Glutamatergic neuron (in vitro differentiated cells): ENCODE results near the gene ERRFI1. TPM values are rescaled to one million over a fixed set of nuclear protein-coding genes. Genes with fewer than 3 reads are reported as not detected.

Experiments used
- DNase-seq: peaks from one replicate; pipeline ENCODE4 v3.0.0; 2022
- H3K27ac Mint-ChIP-seq: one replicate; pipeline ENCODE4 v1.8.0; 2020; ENCODE audit warnings: mild to moderate bottlenecking, mixed read lengths, inconsistent platforms; ENCODE audit not compliant: unreplicated experiment
- H3K27me3 Mint-ChIP-seq: one replicate; pipeline ENCODE4 v1.8.0; 2020; ENCODE audit warnings: mild to moderate bottlenecking, moderate library complexity, mixed read lengths, inconsistent platforms; ENCODE audit not compliant: unreplicated experiment
- H3K36me3 Mint-ChIP-seq: one replicate; pipeline ENCODE4 v1.8.0; 2020; ENCODE audit warnings: mild to moderate bottlenecking, mixed read lengths, inconsistent platforms; ENCODE audit not compliant: unreplicated experiment
- H3K4me1 Mint-ChIP-seq: one replicate; pipeline ENCODE4 v1.8.0; 2020; ENCODE audit warnings: mild to moderate bottlenecking, low read depth, mixed read lengths, inconsistent platforms; ENCODE audit not compliant: unreplicated experiment
- H3K4me3 Mint-ChIP-seq: one replicate; pipeline ENCODE4 v1.8.0; 2020; ENCODE audit warnings: mild to moderate bottlenecking, mixed read lengths, inconsistent platforms; ENCODE audit not compliant: unreplicated experiment
- H3K9me3 Mint-ChIP-seq: one replicate; pipeline ENCODE4 v1.8.0; 2020; ENCODE audit warnings: mild to moderate bottlenecking, moderate library complexity, mixed read lengths, inconsistent platforms; ENCODE audit not compliant: unreplicated experiment
- total RNA-seq: library from RNA; stranded (reverse); fragmentation: NEBNext Ultra II Directional; extraction: Animal tissue kit (Norgen Biotek cat#: 25700); gene quantifications from one replicate; pipeline ENCODE4 v1.2.1, GENCODE V29; 2021; ENCODE audit not compliant: unreplicated experiment
- TF ChIP-seq, protein P1 (sequence below): fragments of 200-600 bp; sonication (generic); IDR thresholded peaks from one replicate; pipeline ENCODE4 v1.5.0; 2021; ENCODE audit not compliant: partially characterized antibody, unreplicated experiment

ERRFI1 gene
- total RNA-seq, 1 donor from 2014 or later = 11.8 TPM

DNA sequence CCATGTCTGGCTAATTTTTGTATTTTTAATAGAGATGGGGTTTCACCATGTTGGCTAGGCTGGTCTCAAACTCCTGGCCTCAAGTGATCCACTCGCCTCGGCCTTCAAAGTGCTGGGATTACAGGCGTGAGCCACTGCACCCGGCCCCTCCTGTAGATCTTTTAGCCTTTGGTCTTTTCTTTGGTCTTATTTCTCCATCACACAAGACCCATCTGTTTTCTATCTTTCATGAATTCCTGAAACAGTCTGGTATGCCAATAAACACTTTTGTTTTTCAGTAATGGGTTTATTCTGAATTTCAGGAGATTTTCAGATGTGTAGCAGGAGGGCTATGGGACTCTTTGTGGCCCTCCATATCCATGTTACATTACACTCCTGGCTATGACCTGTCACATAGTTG, 23.2 kb downstream of the ERRFI1 start:
- no peak for DNase-seq
- Mint-ChIP-seq H3K9me3 (peaks cover 3% of the 10 kb centered on the region), H3K4me3 (no peak overlapping the region), H3K27ac (no peak overlapping the region), H3K27me3 (no peaks in the 10 kb centered on the region), H3K36me3 (no peaks in the 10 kb centered on the region), H3K4me1 (no peaks in the 10 kb centered on the region)
- TF ChIP-seq, protein P1, sequence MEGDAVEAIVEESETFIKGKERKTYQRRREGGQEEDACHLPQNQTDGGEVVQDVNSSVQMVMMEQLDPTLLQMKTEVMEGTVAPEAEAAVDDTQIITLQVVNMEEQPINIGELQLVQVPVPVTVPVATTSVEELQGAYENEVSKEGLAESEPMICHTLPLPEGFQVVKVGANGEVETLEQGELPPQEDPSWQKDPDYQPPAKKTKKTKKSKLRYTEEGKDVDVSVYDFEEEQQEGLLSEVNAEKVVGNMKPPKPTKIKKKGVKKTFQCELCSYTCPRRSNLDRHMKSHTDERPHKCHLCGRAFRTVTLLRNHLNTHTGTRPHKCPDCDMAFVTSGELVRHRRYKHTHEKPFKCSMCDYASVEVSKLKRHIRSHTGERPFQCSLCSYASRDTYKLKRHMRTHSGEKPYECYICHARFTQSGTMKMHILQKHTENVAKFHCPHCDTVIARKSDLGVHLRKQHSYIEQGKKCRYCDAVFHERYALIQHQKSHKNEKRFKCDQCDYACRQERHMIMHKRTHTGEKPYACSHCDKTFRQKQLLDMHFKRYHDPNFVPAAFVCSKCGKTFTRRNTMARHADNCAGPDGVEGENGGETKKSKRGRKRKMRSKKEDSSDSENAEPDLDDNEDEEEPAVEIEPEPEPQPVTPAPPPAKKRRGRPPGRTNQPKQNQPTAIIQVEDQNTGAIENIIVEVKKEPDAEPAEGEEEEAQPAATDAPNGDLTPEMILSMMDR = no peak

GRCh38 chr1:8002329-8002910, 23.7 kb downstream of the ERRFI1 start:
- H3K9me3 Mint-ChIP-seq = peaks cover 5% of the 10 kb centered on the region
- no peak overlapping the region for H3K27ac Mint-ChIP-seq
- no peaks in the 10 kb centered on the region for H3K4me1 Mint-ChIP-seq
- no peak for DNase-seq
- TF ChIP-seq, protein P1 = no peak
- no peaks in the 10 kb centered on the region for H3K27me3 Mint-ChIP-seq
- no peaks in the 10 kb centered on the region for H3K36me3 Mint-ChIP-seq
- H3K4me3 Mint-ChIP-seq = no peak overlapping the region

- Mint-ChIP-seq H3K27me3 (peaks cover 2% of the 10 kb centered on the region), H3K9me3 (peaks cover 7% of the 10 kb centered on the region), H3K4me1 (no peaks in the 10 kb centered on the region), H3K36me3 (no peaks in the 10 kb centered on the region), H3K4me3 (no peak overlapping the region), H3K27ac (no peak overlapping the region)
- TF ChIP-seq, protein P1 = no peak
- no peak for DNase-seq
Observed at GRCh38 chr1:7995437-7995836, 30.7 kb downstream of the ERRFI1 start.

DNA sequence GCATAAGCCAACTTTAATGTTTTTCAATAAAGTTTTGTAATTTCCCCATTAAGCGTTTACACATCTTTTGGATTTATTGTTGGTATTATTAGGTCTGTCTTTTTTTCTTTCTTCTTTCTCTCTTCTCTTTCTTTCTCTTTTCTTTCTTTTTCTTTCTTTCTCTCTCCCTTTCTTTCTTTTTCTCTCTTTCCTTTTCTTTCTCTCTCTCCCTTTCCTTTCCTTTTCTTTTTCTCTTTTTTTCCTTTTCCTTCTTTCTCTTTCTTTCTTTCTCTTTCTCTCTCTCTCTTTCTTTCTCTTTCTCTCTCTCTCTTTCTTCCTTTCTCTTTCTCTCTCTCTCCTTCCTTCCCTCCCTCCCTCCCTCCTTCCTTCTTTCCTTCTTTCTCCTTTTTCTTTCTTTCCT, 31.3 kb downstream of the ERRFI1 start:
- no peak for DNase-seq
- TF ChIP-seq, protein P1 = no peak
- peaks cover 7% of the 10 kb centered on the region for H3K9me3 Mint-ChIP-seq
- H3K27ac Mint-ChIP-seq = no peak overlapping the region
- no peaks in the 10 kb centered on the region for H3K36me3 Mint-ChIP-seq
- no peaks in the 10 kb centered on the region for H3K4me1 Mint-ChIP-seq
- no peak overlapping the region for H3K4me3 Mint-ChIP-seq
- H3K27me3 Mint-ChIP-seq = peaks cover 2% of the 10 kb centered on the region

- peaks cover 2% of the 10 kb centered on the region for H3K27me3 Mint-ChIP-seq
Observed at GRCh38 chr1:7993593-7994479, 32.3 kb downstream of the ERRFI1 start.

More at GRCh38 chr1:7993593-7994479, 32.3 kb downstream of the ERRFI1 start:
- Mint-ChIP-seq H3K4me3 (no peak overlapping the region), H3K9me3 (peaks cover 7% of the 10 kb centered on the region), H3K36me3 (no peaks in the 10 kb centered on the region), H3K4me1 (no peaks in the 10 kb centered on the region), H3K27ac (no peak overlapping the region)
- TF ChIP-seq, protein P1 = no peak
- DNase-seq = no peak
